IMR-90 (cell line): ENCODE data around the gene OPN4.

Source experiments
- CEBPB ChIP-seq: IDR thresholded peaks from 2 replicates; pipeline ENCODE4 v1.6.1; 2012; ENCODE audit warnings: low read depth, low read length, improper control_type of control experiment
- CTCF ChIP-seq: conservative IDR thresholded peaks from 2 replicates; pipeline ENCODE4 v1.5.1; 2012; ENCODE audit warnings: mild to moderate bottlenecking, low read depth, low read length, improper control_type of control experiment
- POLR2A ChIP-seq: IDR thresholded peaks from 2 replicates; pipeline ENCODE4 v1.6.1; 2012; ENCODE audit warnings: mild to moderate bottlenecking, low read depth, low read length
- RFX5 ChIP-seq: IDR thresholded peaks from 2 replicates; pipeline ENCODE4 v1.8.0; 2012; ENCODE audit warnings: low read depth, mild to moderate bottlenecking, low read length, moderate library complexity
- SMC3 ChIP-seq: fragments of 150-350 bp; IDR thresholded peaks from 2 replicates; pipeline ENCODE4 v1.6.1; 2016; ENCODE audit warnings: low read depth, mild to moderate bottlenecking, antibody characterized with exemption, low read length, moderate library complexity
- USF2 ChIP-seq: fragments of 150-350 bp; IDR thresholded peaks from 2 replicates; pipeline ENCODE4 v1.6.1; 2017; ENCODE audit warnings: mild to moderate bottlenecking, antibody characterized with exemption, low read length, low read depth

- no peak for TF ChIP-seq USF2
- no peak for TF ChIP-seq CTCF
- TF ChIP-seq POLR2A: no peak
- TF ChIP-seq CEBPB: no peak
- TF ChIP-seq SMC3: no peak
- no peak for TF ChIP-seq RFX5
Measured at GRCh38 chr10:86703176-86703575, 48.8 kb downstream of the OPN4 start.
